Measurements from ENCODE around the gene CADPS2. TPM values are rescaled to one million over a fixed set of nuclear protein-coding genes. Genes with fewer than 3 reads are reported as not detected.

The CADPS2 gene
- total RNA-seq, 1 donor from 2014 or later: 6.4 TPM

DNA sequence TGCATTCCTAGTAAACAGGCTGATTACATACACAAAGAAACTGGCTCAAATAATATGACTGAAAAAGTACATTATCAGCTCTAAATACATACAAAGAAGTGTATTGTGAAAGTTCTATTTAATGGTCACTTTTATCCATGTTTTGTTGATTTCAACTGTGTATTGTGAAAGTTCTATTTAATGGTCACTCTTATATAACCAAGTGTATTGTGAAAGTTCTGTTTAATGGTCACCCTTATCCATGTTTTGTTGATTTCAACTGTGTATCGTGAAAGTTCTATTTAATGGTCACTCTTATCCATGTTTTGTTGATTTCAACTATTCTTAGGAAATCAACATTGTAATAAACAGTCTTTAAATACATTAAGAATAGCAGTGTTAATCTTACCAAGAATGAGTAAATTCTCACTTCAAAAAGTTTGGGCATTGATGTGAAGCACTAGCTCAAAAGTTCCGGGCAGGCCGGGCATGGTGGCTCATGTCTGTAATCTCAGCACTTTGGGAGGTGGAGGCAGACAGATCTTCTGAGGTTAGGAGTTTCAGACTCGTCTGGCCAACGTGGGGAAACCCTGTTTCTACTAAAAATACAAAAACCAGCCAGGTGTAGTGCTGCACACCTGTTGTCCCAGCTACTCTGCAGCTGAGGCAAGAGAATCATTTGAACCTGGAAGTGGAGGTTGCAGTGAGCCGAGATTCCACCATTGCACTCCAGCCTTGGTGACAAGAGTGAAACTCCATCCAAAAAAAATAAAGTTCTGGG is 546.9 kb downstream of the CADPS2 start:
- TF ChIP-seq EZH2 (IDR thresholded peaks at IDR 0.05; ENCODE audit: insufficient read depth, low read length): no peak
- TF ChIP-seq, protein P1, sequence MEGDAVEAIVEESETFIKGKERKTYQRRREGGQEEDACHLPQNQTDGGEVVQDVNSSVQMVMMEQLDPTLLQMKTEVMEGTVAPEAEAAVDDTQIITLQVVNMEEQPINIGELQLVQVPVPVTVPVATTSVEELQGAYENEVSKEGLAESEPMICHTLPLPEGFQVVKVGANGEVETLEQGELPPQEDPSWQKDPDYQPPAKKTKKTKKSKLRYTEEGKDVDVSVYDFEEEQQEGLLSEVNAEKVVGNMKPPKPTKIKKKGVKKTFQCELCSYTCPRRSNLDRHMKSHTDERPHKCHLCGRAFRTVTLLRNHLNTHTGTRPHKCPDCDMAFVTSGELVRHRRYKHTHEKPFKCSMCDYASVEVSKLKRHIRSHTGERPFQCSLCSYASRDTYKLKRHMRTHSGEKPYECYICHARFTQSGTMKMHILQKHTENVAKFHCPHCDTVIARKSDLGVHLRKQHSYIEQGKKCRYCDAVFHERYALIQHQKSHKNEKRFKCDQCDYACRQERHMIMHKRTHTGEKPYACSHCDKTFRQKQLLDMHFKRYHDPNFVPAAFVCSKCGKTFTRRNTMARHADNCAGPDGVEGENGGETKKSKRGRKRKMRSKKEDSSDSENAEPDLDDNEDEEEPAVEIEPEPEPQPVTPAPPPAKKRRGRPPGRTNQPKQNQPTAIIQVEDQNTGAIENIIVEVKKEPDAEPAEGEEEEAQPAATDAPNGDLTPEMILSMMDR (IDR thresholded peaks at IDR 0.05; ENCODE audit: insufficient read depth, low read depth, low read length): no peak
- no peak overlapping the region for H3K27ac Mint-ChIP-seq (ENCODE audit: unreplicated experiment)
- no peaks in the 10 kb centered on the region for H4K20me1 ChIP-seq (ENCODE audit: insufficient read depth, low read length)
- no peaks in the 10 kb centered on the region for H3K9me3 Mint-ChIP-seq (ENCODE audit: unreplicated experiment)
- no peaks in the 10 kb centered on the region for H3K4me1 ChIP-seq (ENCODE audit: insufficient read depth, low read length)
- no peak for FAIRE-seq
- H3K79me2 ChIP-seq (ENCODE audit: insufficient read depth, low read length): no peaks in the 10 kb centered on the region
- no peak overlapping the region for H3K4me2 ChIP-seq (ENCODE audit: low read length)
- H3K4me3 ChIP-seq (ENCODE audit: insufficient read depth, low read depth, low read length): no peak overlapping the region
- no peak overlapping the region for H3K27ac ChIP-seq (ENCODE audit: low read depth, low read length)
- no peak for DNase-seq (ENCODE audit: low read depth)
- no peaks in the 10 kb centered on the region for H3K9me3 ChIP-seq (ENCODE audit: insufficient read depth, low read depth, low read length)
- no peak overlapping the region for H3K4me3 Mint-ChIP-seq (ENCODE audit: unreplicated experiment)
- H3K27me3 Mint-ChIP-seq (ENCODE audit: low read depth, unreplicated experiment): no peaks in the 10 kb centered on the region
- no peaks in the 10 kb centered on the region for H3K27me3 ChIP-seq (ENCODE audit: insufficient read depth, low read length)
- no peaks in the 10 kb centered on the region for H3K36me3 ChIP-seq (ENCODE audit: insufficient read depth, low read length)
- H3K9ac ChIP-seq (ENCODE audit: low read length): no peak overlapping the region
- H2AFZ ChIP-seq (ENCODE audit: low read depth, low read length): no peak overlapping the region
- H3K36me3 Mint-ChIP-seq (ENCODE audit: low read depth, unreplicated experiment): no peaks in the 10 kb centered on the region
- no peaks in the 10 kb centered on the region for H3K4me1 Mint-ChIP-seq (ENCODE audit: low read depth, unreplicated experiment)

DNA sequence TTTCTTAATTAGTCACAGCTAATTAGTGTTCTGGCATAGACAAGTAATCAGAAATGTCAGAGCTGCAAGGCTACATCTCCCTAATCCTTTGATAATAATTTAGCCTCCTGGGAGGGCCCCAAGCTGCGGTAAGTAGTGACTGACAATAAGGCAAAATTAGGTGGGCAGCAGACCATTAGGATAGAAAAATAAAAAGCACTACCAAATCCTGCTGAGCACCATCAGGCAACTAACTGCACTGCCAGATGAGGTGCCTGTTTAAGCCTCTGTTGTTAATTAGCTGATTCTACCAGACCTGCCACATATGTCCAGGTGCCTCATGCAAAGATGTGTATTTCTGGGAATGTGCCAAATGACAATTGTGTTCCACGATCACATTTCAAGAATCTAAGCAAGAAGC is 549.2 kb downstream of the CADPS2 start:
- Histone ChIP-seq H3K9ac (ENCODE audit: low read length) (no peak overlapping the region), H4K20me1 (ENCODE audit: insufficient read depth, low read length) (no peaks in the 10 kb centered on the region), H3K4me3 (ENCODE audit: insufficient read depth, low read depth, low read length) (no peak overlapping the region), H3K4me1 (ENCODE audit: insufficient read depth, low read length) (no peaks in the 10 kb centered on the region), H3K9me3 (ENCODE audit: insufficient read depth, low read depth, low read length) (no peaks in the 10 kb centered on the region), H3K27ac (ENCODE audit: low read depth, low read length) (no peak overlapping the region), H3K4me2 (ENCODE audit: low read length) (no peak overlapping the region), H2AFZ (ENCODE audit: low read depth, low read length) (no peak overlapping the region), H3K79me2 (ENCODE audit: insufficient read depth, low read length) (no peaks in the 10 kb centered on the region), H3K36me3 (ENCODE audit: insufficient read depth, low read length) (no peaks in the 10 kb centered on the region), H3K27me3 (ENCODE audit: insufficient read depth, low read length) (no peaks in the 10 kb centered on the region)
- no peak overlapping the region for H3K4me3 Mint-ChIP-seq (ENCODE audit: unreplicated experiment)
- no peaks in the 10 kb centered on the region for H3K9me3 Mint-ChIP-seq (ENCODE audit: unreplicated experiment)
- DNase-seq (ENCODE audit: low read depth) (no peak), FAIRE-seq (no peak)
- H3K27ac Mint-ChIP-seq (ENCODE audit: unreplicated experiment): no peak overlapping the region
- no peaks in the 10 kb centered on the region for H3K36me3 Mint-ChIP-seq (ENCODE audit: low read depth, unreplicated experiment)
- no peaks in the 10 kb centered on the region for H3K27me3 Mint-ChIP-seq (ENCODE audit: low read depth, unreplicated experiment)
- no peaks in the 10 kb centered on the region for H3K4me1 Mint-ChIP-seq (ENCODE audit: low read depth, unreplicated experiment)
- no peak for TF ChIP-seq EZH2 (IDR thresholded peaks at IDR 0.05; ENCODE audit: insufficient read depth, low read length)

GRCh38 chr7:122329145-122329802 is 557.0 kb downstream of the CADPS2 start:
- no peaks in the 10 kb centered on the region for H3K4me1 Mint-ChIP-seq (ENCODE audit: low read depth, unreplicated experiment)
- H3K4me3 Mint-ChIP-seq (ENCODE audit: unreplicated experiment): no peak overlapping the region

More at GRCh38 chr7:122329145-122329802, 557.0 kb downstream of the CADPS2 start:
- no peaks in the 10 kb centered on the region for H4K20me1 ChIP-seq (ENCODE audit: insufficient read depth, low read length)
- DNase-seq (ENCODE audit: low read depth) (no peak), FAIRE-seq (no peak)
- Mint-ChIP-seq H3K36me3 (ENCODE audit: low read depth, unreplicated experiment) (no peaks in the 10 kb centered on the region), H3K9me3 (ENCODE audit: unreplicated experiment) (no peaks in the 10 kb centered on the region), H3K27me3 (ENCODE audit: low read depth, unreplicated experiment) (peaks cover 2% of the 10 kb centered on the region), H3K27ac (ENCODE audit: unreplicated experiment) (no peak overlapping the region)
- no peak for TF ChIP-seq EZH2 (IDR thresholded peaks at IDR 0.05; ENCODE audit: insufficient read depth, low read length)
- TF ChIP-seq, protein P1 (IDR thresholded peaks at IDR 0.05; ENCODE audit: insufficient read depth, low read depth, low read length): no peak
- peaks cover 3% of the 10 kb centered on the region for H3K27me3 ChIP-seq (ENCODE audit: insufficient read depth, low read length)
- H3K9me3 ChIP-seq (ENCODE audit: insufficient read depth, low read depth, low read length): no peaks in the 10 kb centered on the region
- no peak overlapping the region for H3K27ac ChIP-seq (ENCODE audit: low read depth, low read length)
- no peaks in the 10 kb centered on the region for H3K36me3 ChIP-seq (ENCODE audit: insufficient read depth, low read length)
- no peaks in the 10 kb centered on the region for H3K79me2 ChIP-seq (ENCODE audit: insufficient read depth, low read length)
- H2AFZ ChIP-seq (ENCODE audit: low read depth, low read length): no peak overlapping the region
- H3K9ac ChIP-seq (ENCODE audit: low read length): no peak overlapping the region
- no peak overlapping the region for H3K4me3 ChIP-seq (ENCODE audit: insufficient read depth, low read depth, low read length)
- no peaks in the 10 kb centered on the region for H3K4me1 ChIP-seq (ENCODE audit: insufficient read depth, low read length)
- no peak overlapping the region for H3K4me2 ChIP-seq (ENCODE audit: low read length)
